Activated CD4-positive, CD25-positive, alpha-beta regulatory T cell (primary cell): ENCODE measurements around the gene CNTNAP4.

ENCODE experiments used
- DNase-seq, 4 experiments: peaks; one replicate each; lab custom pipeline; 2025; lab: John Stamatoyannopoulos, UW

Gene CNTNAP4

DNA sequence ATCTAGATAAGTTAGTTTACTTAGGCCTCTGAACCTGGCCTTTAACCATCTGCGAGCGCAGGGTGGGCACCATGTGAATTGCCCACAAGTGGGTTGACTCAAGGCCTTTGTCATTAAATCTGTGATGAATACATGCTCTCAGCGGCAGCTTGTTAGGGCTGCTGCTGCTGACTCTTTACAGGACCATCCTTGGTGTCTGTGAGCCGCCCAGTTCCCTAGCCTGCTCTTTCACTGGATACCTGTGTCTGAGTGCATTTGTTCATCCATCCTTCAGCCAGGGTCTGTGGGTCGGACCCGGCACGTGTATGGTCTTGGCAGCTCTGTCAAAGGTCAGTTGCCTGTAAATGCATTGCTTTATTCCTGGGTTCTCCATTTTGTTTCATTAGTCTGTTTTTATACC, 321.3 kb downstream of the CNTNAP4 start:
- DNase-seq: no peak

GRCh38 chr16:76607317-76607716, 330.1 kb downstream of the CNTNAP4 start:
- no peak for DNase-seq
